HepG2 (cell line): Measurements from ENCODE around the gene RAPH1. TPM values are rescaled to one million over a fixed set of nuclear protein-coding genes. Genes with fewer than 3 reads are reported as not detected.
A peak's percentile ranks its signal among the peaks of the same experiment; 100 is the strongest.

ENCODE experiments used
- ATAC-seq: fragments of 200-7000 bp; cut with Tn5 transposase; 3 replicates; pipeline ENCODE4 v1.9.1; 2020; ENCODE audit warnings: mild to moderate bottlenecking, moderate library complexity
- BruUV-seq: library from RNA; stranded (reverse); fragments of 400-500 nt; replicated peaks from 2 replicates; lab custom pipeline; 2021; lab: Mats Ljungman, UMichigan
- CTCF ChIA-PET: fragments of 300-600 bp; formaldehyde crosslinking; extraction: SDS; loops from one replicate; lab custom pipeline; 2021; ENCODE audit warnings: low total read pairs, inconsistent platforms, low intra/inter-chr PET ratio; lab: Yijun Ruan, JAX
- POLR2A ChIA-PET: fragments of 350-600 bp; sonication (Branson Sonifier 250); formaldehyde crosslinking; loops from one replicate; lab custom pipeline; 2020; ENCODE audit warnings: antibody characterized with exemption, inconsistent platforms; lab: Yijun Ruan, JAX
- DNase-seq: peaks from one replicate; pipeline ENCODE4 v3.0.0-alpha.2; 2015; ENCODE audit warnings: low spot score
- FAIRE-seq: peaks from 3 replicates; lab custom pipeline; 2011; peaks lifted over from hg19 to GRCh38; lab: Jason Lieb, UNC
- H2AFZ ChIP-seq: one replicate; pipeline ENCODE4 v1.6.1; 2011; ENCODE audit warnings: low read length, inconsistent platforms
- H3K27ac ChIP-seq: fragments of 300-600 bp; 3 replicates; pipeline ENCODE4 v1.8.0; 2011; ENCODE audit warnings: mixed run types, mild to moderate bottlenecking, mixed read lengths, low read length, inconsistent platforms; ENCODE audit not compliant: insufficient read depth; ENCODE audit errors: extremely low read length
- H3K27me3 ChIP-seq, 2 experiments: fragments of 200-600 bp in 1 of 2; 2 replicates in 1 of 2; 3 replicates in 1 of 2; pipeline versions ENCODE4 v1.6.0 to v1.8.0; 2011; ENCODE audit warnings: low read length in 2 of 2, mild to moderate bottlenecking in 2 of 2, moderate library complexity in 2 of 2, inconsistent platforms in 1 of 2; ENCODE audit not compliant: insufficient read depth in 2 of 2, control insufficient read depth in 1 of 2
- H3K36me3 ChIP-seq, 2 experiments: fragments of 200-600 bp in 1 of 2; replicated peaks in 1 of 2; 2 replicates in 1 of 2; 3 replicates in 1 of 2; pipeline versions ENCODE4 v1.5.1 to v1.8.0; 2011; ENCODE audit warnings: low read length in 2 of 2, inconsistent platforms in 1 of 2; ENCODE audit not compliant: insufficient read depth in 2 of 2, control insufficient read depth in 1 of 2
- H3K4me1 ChIP-seq: 2 replicates; pipeline ENCODE4 v1.5.1; 2012; ENCODE audit warnings: low read length, inconsistent platforms; ENCODE audit not compliant: insufficient read depth
- H3K4me2 ChIP-seq: 2 replicates; pipeline ENCODE4 v1.6.0; 2011; ENCODE audit warnings: low read depth, low read length, inconsistent platforms
- H3K4me3 ChIP-seq, 3 experiments: fragments of 200-600 bp in 1 of 3; sonication (generic), shearing (Covaris generic) in 1 of 3; replicated peaks in 1 of 3; 2 replicates each; pipeline ENCODE4 v1.5.1; 2011 to 2016; ENCODE audit warnings: low read length in 3 of 3, inconsistent platforms in 2 of 3, low read depth in 2 of 3, mild to moderate bottlenecking in 2 of 3, control low read depth in 1 of 3, mixed read lengths in 1 of 3; ENCODE audit not compliant: insufficient read depth in 1 of 3
- H3K79me2 ChIP-seq: one replicate; pipeline ENCODE4 v1.6.1; 2011; ENCODE audit warnings: low read length, inconsistent platforms; ENCODE audit not compliant: insufficient read depth
- H3K9ac ChIP-seq: 2 replicates; pipeline ENCODE4 v1.6.0; 2011; ENCODE audit warnings: mild to moderate bottlenecking, low read depth, low read length, inconsistent platforms; ENCODE audit not compliant: insufficient read depth
- H3K9me3 ChIP-seq: 2 replicates; pipeline ENCODE4 v1.5.1; 2012; ENCODE audit warnings: mild to moderate bottlenecking, low read length
- H4K20me1 ChIP-seq: 2 replicates; pipeline ENCODE4 v1.6.0; 2011; ENCODE audit warnings: inconsistent platforms, mild to moderate bottlenecking, low read length, moderate library complexity; ENCODE audit not compliant: insufficient read depth
- GATAD2A ChIP-seq: IDR thresholded peaks from 2 replicates; pipeline ENCODE4 v1.6.1; 2016
- GZF1 ChIP-seq: sonication (generic); formaldehyde crosslinking; IDR thresholded peaks from 2 replicates; pipeline ENCODE4 v1.5.1; 2020; ENCODE audit warnings: mild to moderate bottlenecking, missing genetic modification reagents
- HDAC1 ChIP-seq: sonication (generic); formaldehyde crosslinking; IDR thresholded peaks from 2 replicates; pipeline ENCODE4 v1.5.1; 2020; ENCODE audit warnings: mild to moderate bottlenecking, missing genetic modification reagents
- JUNB ChIP-seq: sonication (generic); formaldehyde crosslinking; IDR thresholded peaks from 2 replicates; pipeline ENCODE4 v1.8.0; 2022; ENCODE audit warnings: missing genetic modification reagents, mild to moderate bottlenecking, borderline replicate concordance
- MXD1 ChIP-seq: sonication (generic); formaldehyde crosslinking; IDR thresholded peaks from 2 replicates; pipeline ENCODE4 v1.4.0; 2020; ENCODE audit warnings: mild to moderate bottlenecking, missing genetic modification reagents
- PHF20 ChIP-seq: sonication (generic); formaldehyde crosslinking; IDR thresholded peaks from 2 replicates; pipeline ENCODE4 v1.5.0; 2020; ENCODE audit warnings: mild to moderate bottlenecking, missing genetic modification reagents
- PHF5A ChIP-seq: IDR thresholded peaks from one replicate; pipeline ENCODE4 v1.6.1; 2018; ENCODE audit warnings: low read depth, missing genetic modification reagents; ENCODE audit not compliant: unreplicated experiment
- PLSCR1 ChIP-seq: sonication (generic); formaldehyde crosslinking; IDR thresholded peaks from 2 replicates; pipeline ENCODE4 v1.5.0; 2020; ENCODE audit warnings: missing genetic modification reagents, mild to moderate bottlenecking, borderline replicate concordance
- SRSF9 ChIP-seq: fragments of 200-400 bp; formaldehyde crosslinking; IDR thresholded peaks from 2 replicates; pipeline ENCODE4 v1.6.1; 2018; ENCODE audit warnings: borderline replicate concordance, mild to moderate bottlenecking, low read depth, low read length; ENCODE audit not compliant: insufficient read depth, poor library complexity, severe bottlenecking
- THYN1 ChIP-seq: sonication (generic); formaldehyde crosslinking; IDR thresholded peaks from 2 replicates; pipeline ENCODE4 v1.8.1; 2023; ENCODE audit warnings: low read depth, mild to moderate bottlenecking, moderate library complexity, missing genetic modification reagents, borderline replicate concordance
- ZC3H4 ChIP-seq: sonication (generic); formaldehyde crosslinking; IDR thresholded peaks from 2 replicates; pipeline ENCODE4 v1.4.0; 2020; ENCODE audit warnings: missing genetic modification reagents, borderline replicate concordance
- ZMYM4 ChIP-seq: sonication (generic); formaldehyde crosslinking; IDR thresholded peaks from 2 replicates; pipeline ENCODE4 v1.8.1; 2023; ENCODE audit warnings: mild to moderate bottlenecking, missing genetic modification reagents
- ZNF121 ChIP-seq: sonication (generic); formaldehyde crosslinking; IDR thresholded peaks from 2 replicates; pipeline ENCODE4 v1.5.0; 2020; ENCODE audit warnings: mild to moderate bottlenecking, missing genetic modification reagents
- ZNF20 ChIP-seq: sonication (generic); formaldehyde crosslinking; IDR thresholded peaks from 2 replicates; pipeline ENCODE4 v1.4.0; 2020; ENCODE audit warnings: mild to moderate bottlenecking, moderate library complexity, missing genetic modification reagents
- ZNF260 ChIP-seq: sonication (generic); formaldehyde crosslinking; IDR thresholded peaks from 2 replicates; pipeline ENCODE4 v1.4.0; 2020; ENCODE audit warnings: missing genetic modification reagents, low read depth, mild to moderate bottlenecking, borderline replicate concordance
- ZNF281 ChIP-seq: sonication (generic); formaldehyde crosslinking; IDR thresholded peaks from 2 replicates; pipeline ENCODE4 v1.4.0; 2020; ENCODE audit warnings: missing genetic modification reagents, borderline replicate concordance
- ZNF703 ChIP-seq: sonication (generic); formaldehyde crosslinking; IDR thresholded peaks from 2 replicates; pipeline ENCODE4 v1.5.1; 2020; ENCODE audit warnings: missing genetic modification reagents, mild to moderate bottlenecking, moderate library complexity, borderline replicate concordance
- WGBS: methylation state at CpG from one replicate; pipeline ENCODE4 v1.1.6; 2017; ENCODE audit warnings: low lambda C conversion rate; 5-methylcytosine and 5-hydroxymethylcytosine counted together
- in situ Hi-C: cut with HindIII; loops from 2 replicates; pipeline ENCODE4 v1.10.0; 2017; ENCODE audit warnings: low pct_unique_long_range_greater_than_20kb; ENCODE audit not compliant: extremely low pct_ligation_motif_present
- intact Hi-C: fragments of 100-400 bp; cut with micrococcal nuclease; formaldehyde crosslinking; loops from one replicate; pipeline ENCODE4 v1.10.0; 2022; ENCODE audit not compliant: unreplicated experiment
- polyA plus RNA-seq, 8 experiments: library from polyadenylated mRNA; depleted of rRNA in 3 of 8; stranded (reverse) in 7 of 8; unstranded in 1 of 8; fragments of >200 nt; fragmentation: Illumina TruSeq in 4 of 8; extraction: Trizol in 4 of 8; gene quantifications; 2 replicates each; pipeline versions ENCODE4 v1.2.1 to v1.2.3, GENCODE V29; 2011 to 2016; ENCODE audit warnings: low read depth in 4 of 8, missing spikeins in 1 of 8, mixed read lengths in 1 of 8; ENCODE audit not compliant: insufficient read depth in 1 of 8
- total RNA-seq, 5 experiments: library from RNA; depleted of rRNA; stranded (reverse); fragments of >200 nt; fragmentation: Illumina TruSeq; extraction: Trizol; gene quantifications; 2 replicates each; pipeline ENCODE4 v1.2.3, GENCODE V29; 2016; ENCODE audit warnings: low read depth in 1 of 5
- TF ChIP-seq, protein P1 (sequence below): sonication (generic); formaldehyde crosslinking; IDR thresholded peaks from 2 replicates; pipeline ENCODE4 v1.8.0; 2022; ENCODE audit warnings: mild to moderate bottlenecking, missing genetic modification reagents, moderate library complexity

The RAPH1 gene
- total and polyA plus RNA-seq, 2 of the 13 experiments (the other 11 are each of a cell fraction or from before 2014, with no cell fraction given) = 5.3 to 6.7 TPM

GRCh38 chr2:203535784-203536585 is 884 bp upstream of the RAPH1 start:
- peak overlapping the region; percentile 88 for H3K9ac ChIP-seq
- H3K27ac ChIP-seq = peak overlapping the region; percentile 85
- peak overlapping the region; percentile 77 for H3K4me2 ChIP-seq
- under 1% methylated on average over 14 of the region's 14 CpGs for WGBS
- intact Hi-C loops (loop anchor here (2.0 kb wide), 2 partner anchors 115 to 247 kb away; no protein-coding TSS in a partner anchor), in situ Hi-C loops (no loop called here)
- H4K20me1 ChIP-seq = no peaks in the 10 kb centered on the region
- BruUV-seq = TSS peak; percentile 95
- peaks cover 30% of the 10 kb centered on the region for H3K4me1 ChIP-seq
- POLR2A ChIA-PET = interaction anchor here (0.6 to 3.4 kb wide), 11 partner anchors 32 to 297 kb away, joined by 3 to 27 read pairs (median 4); no protein-coding TSS in a partner anchor
- peak overlapping the region; percentile 67 to 97 (median 85) for H3K4me3 ChIP-seq
- ATAC-seq (no peak), DNase-seq (no peak), FAIRE-seq (peak; percentile 12)
- H3K27me3 ChIP-seq = no peaks in the 10 kb centered on the region; a peak in 1 of 5 replicates
- peaks cover 36% of the 10 kb centered on the region for H3K79me2 ChIP-seq
- no peaks in the 10 kb centered on the region; a peak in 1 of 5 replicates for H3K36me3 ChIP-seq
- no peaks in the 10 kb centered on the region for H3K9me3 ChIP-seq
- H2AFZ ChIP-seq = peak overlapping the region; percentile 21
- CTCF ChIA-PET = no interaction called here
- TF ChIP-seq SRSF9 = no peak
- TF ChIP-seq PHF5A = no peak
- no peak for TF ChIP-seq ZNF281 (CRISPR knock-in tag)
- no peak for TF ChIP-seq GZF1 (CRISPR knock-in tag)
- no peak for TF ChIP-seq PLSCR1 (CRISPR knock-in tag)
- no peak for TF ChIP-seq ZC3H4 (CRISPR knock-in tag)
- TF ChIP-seq THYN1 (CRISPR knock-in tag) = peak; percentile 72; the same call in 1 of the 2 replicates
- TF ChIP-seq ZNF121 = no peak
- TF ChIP-seq HDAC1 (CRISPR knock-in tag) = peak; percentile 32; the same call in 1 of the 2 replicates
- no peak for TF ChIP-seq JUNB
- TF ChIP-seq PHF20 (CRISPR knock-in tag) = no peak
- TF ChIP-seq MXD1 (CRISPR knock-in tag) = no peak
- TF ChIP-seq ZMYM4 (CRISPR knock-in tag) = 0 out of 2 replicates have a peak, but pooled peaks have one; percentile 7
- 0 out of 2 replicates have a peak, but pooled peaks have one; percentile 49 for TF ChIP-seq ZNF20
- TF ChIP-seq, protein P1, sequence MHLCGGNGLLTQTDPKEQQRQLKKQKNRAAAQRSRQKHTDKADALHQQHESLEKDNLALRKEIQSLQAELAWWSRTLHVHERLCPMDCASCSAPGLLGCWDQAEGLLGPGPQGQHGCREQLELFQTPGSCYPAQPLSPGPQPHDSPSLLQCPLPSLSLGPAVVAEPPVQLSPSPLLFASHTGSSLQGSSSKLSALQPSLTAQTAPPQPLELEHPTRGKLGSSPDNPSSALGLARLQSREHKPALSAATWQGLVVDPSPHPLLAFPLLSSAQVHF (CRISPR knock-in tag) = no peak
- no peak for TF ChIP-seq ZNF260 (CRISPR knock-in tag)
- TF ChIP-seq ZNF703 (CRISPR knock-in tag) = no peak
- no peak for TF ChIP-seq GATAD2A (CRISPR knock-in tag)
